GM13977 (cell line): Measurements from ENCODE around the gene STEAP2.
A peak's percentile ranks its signal among the peaks of the same experiment; 100 is the strongest.
"Not testable (repeated sequence)": the region's sequence is repeated elsewhere in the genome, so short reads cannot be mapped to it uniquely, and the experiment has no call there.

Source experiments
- DNase-seq: peaks from one replicate; pipeline ENCODE4 v3.0.0; 2012; ENCODE audit warnings: low spot score
- in situ Hi-C: fragments of 300-500 bp; cut with MboI; formaldehyde crosslinking; loops from one replicate; pipeline ENCODE4 v1.12.0; 2022; ENCODE audit warnings: low sequenced_read_pairs, low pct_unique_long_range_greater_than_20kb, mixed read lengths, inconsistent platforms; ENCODE audit not compliant: unreplicated experiment
- TF ChIP-seq, protein P1 (sequence below): IDR thresholded peaks from 2 replicates; pipeline ENCODE4 v1.5.1; 2012; ENCODE audit warnings: mild to moderate bottlenecking, control low read depth; ENCODE audit not compliant: insufficient read depth; ENCODE audit errors: extremely low read depth, missing control alignments

The STEAP2 gene

DNA sequence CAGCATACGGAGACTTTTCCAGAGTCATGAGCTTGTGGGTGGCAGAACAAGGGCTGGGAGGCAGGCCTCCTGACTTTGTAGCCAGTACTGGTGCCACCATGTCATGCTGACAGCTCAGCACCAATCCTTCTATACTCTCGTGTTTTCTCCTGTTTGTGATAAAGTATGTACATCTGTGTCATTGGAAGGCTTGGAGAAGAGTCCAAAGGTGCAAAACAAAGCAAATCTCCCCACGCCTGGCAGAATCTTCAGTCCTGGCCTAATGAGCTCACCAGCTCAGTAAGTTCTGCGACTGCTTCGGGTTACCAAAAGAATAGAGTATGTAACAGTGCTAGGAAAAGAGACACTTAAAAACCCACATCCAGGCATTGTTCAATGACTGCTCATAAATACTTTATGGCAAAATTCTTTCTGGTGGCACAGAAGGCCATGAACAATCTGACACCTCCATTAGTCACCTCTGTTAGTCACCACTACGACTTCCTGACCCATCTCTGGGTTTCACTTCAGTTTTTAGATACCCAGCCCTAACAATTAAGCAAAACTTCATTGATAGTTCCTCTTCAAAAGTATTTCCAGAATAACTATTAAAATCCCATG is 32.8 kb upstream of the STEAP2 start:
- peak; percentile 26 for DNase-seq
- TF ChIP-seq, protein P1, sequence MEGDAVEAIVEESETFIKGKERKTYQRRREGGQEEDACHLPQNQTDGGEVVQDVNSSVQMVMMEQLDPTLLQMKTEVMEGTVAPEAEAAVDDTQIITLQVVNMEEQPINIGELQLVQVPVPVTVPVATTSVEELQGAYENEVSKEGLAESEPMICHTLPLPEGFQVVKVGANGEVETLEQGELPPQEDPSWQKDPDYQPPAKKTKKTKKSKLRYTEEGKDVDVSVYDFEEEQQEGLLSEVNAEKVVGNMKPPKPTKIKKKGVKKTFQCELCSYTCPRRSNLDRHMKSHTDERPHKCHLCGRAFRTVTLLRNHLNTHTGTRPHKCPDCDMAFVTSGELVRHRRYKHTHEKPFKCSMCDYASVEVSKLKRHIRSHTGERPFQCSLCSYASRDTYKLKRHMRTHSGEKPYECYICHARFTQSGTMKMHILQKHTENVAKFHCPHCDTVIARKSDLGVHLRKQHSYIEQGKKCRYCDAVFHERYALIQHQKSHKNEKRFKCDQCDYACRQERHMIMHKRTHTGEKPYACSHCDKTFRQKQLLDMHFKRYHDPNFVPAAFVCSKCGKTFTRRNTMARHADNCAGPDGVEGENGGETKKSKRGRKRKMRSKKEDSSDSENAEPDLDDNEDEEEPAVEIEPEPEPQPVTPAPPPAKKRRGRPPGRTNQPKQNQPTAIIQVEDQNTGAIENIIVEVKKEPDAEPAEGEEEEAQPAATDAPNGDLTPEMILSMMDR = no peak
- in situ Hi-C loops = no loop called here

DNA sequence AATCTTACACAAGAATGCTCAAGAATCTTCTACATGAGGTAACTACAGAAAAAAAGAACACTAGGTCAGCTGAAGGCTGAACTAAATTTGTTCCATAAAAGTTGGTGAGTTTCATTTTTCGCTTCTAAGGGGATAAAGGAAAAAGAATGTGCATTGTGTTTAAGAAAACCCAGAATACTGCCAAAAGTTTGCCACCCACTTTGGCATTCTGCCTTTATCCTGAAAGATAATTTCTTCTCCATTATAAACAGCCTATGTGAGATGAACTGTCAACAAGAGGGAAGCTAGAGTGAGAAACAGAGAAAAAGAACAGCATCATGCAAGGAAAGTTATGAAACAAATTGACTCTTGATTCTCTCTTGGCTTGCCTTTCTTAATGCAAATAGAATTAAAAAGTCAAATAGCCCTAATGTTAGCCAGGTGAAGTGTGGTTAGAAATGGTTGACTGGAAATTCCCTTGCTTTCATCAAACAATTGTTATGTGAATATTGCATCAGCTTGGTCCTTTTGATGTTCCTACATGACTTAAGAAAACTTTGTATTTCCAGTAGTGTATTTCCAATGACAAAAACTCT is 31.4 kb upstream of the STEAP2 start:
- in situ Hi-C loops = no loop called here
- TF ChIP-seq, protein P1 = no peak
- no peak for DNase-seq

- in situ Hi-C loops = no loop called here
- no peak for DNase-seq
- TF ChIP-seq, protein P1 = no peak
Observed at GRCh38 chr7:90180649-90181048, 30.9 kb upstream of the STEAP2 start.

- in situ Hi-C loops = no loop called here
- DNase-seq = no peak
- TF ChIP-seq, protein P1 = no peak
Observed at GRCh38 chr7:90181485-90181884, 30.1 kb upstream of the STEAP2 start.

- in situ Hi-C loops, DNase-seq: not testable (repeated sequence)
Observed at GRCh38 chr7:90186290-90186689, 25.2 kb upstream of the STEAP2 start.

GRCh38 chr7:90187507-90188050 is 24.0 kb upstream of the STEAP2 start:
- TF ChIP-seq, protein P1 = no peak
- no peak for DNase-seq
- in situ Hi-C loops = no loop called here

- in situ Hi-C loops = no loop called here
- no peak for DNase-seq
- TF ChIP-seq, protein P1 = no peak
Observed at GRCh38 chr7:90188281-90188680, 23.3 kb upstream of the STEAP2 start.
